GM12878 (cell line): ENCODE measurements around the gene RIMBP2. TPM values are rescaled to one million over a fixed set of nuclear protein-coding genes. Genes with fewer than 3 reads are reported as not detected.

Source experiments
- ATAC-seq: fragments of 200-7000 bp; cut with Tn5 transposase; 3 replicates; pipeline ENCODE4 v1.9.1; 2020; ENCODE audit warnings: mild to moderate bottlenecking, moderate library complexity
- BruUV-seq: library from RNA; stranded (reverse); fragments of 400-500 nt; replicated peaks from 2 replicates; lab custom pipeline; 2021; lab: Mats Ljungman, UMichigan
- CTCF ChIA-PET: fragments of 300-600 bp; sonication (Branson Sonifier 250); formaldehyde crosslinking; extraction: SDS; loops from one replicate; lab custom pipeline; 2021; ENCODE audit warnings: inconsistent platforms; lab: Yijun Ruan, JAX
- POLR2A ChIA-PET: fragments of 350-600 bp; formaldehyde crosslinking; extraction: SDS; loops from one replicate; lab custom pipeline; 2021; ENCODE audit warnings: inconsistent platforms; lab: Charles Lee
- RAD21 ChIA-PET: fragments of 300-600 bp; sonication (Branson Sonifier 250); formaldehyde crosslinking; loops from one replicate; lab custom pipeline; 2023; ENCODE audit warnings: antibody characterized with exemption; ENCODE audit not compliant: unreplicated experiment; lab: Charles Lee
- SMC1A ChIA-PET: fragments of 300-600 bp; sonication (Branson Sonifier 250); formaldehyde crosslinking; loops from one replicate; lab custom pipeline; 2023; ENCODE audit not compliant: unreplicated experiment, uncharacterized antibody; lab: Charles Lee
- DNase-seq: peaks from one replicate; pipeline ENCODE4 v3.0.0-alpha.2; 2011; ENCODE audit warnings: low read depth, low spot score
- FAIRE-seq: peaks from 3 replicates; lab custom pipeline; 2011; peaks lifted over from hg19 to GRCh38; lab: Jason Lieb, UNC
- H2AFZ ChIP-seq: 2 replicates; pipeline ENCODE4 v1.6.0; 2011; ENCODE audit warnings: low read depth, low read length, control low read depth; ENCODE audit not compliant: control insufficient read depth
- H3K27ac ChIP-seq: 2 replicates; pipeline ENCODE4 v1.5.1; 2011; ENCODE audit warnings: control low read depth; ENCODE audit not compliant: control insufficient read depth, insufficient read depth
- H3K27me3 ChIP-seq, 2 experiments: replicated peaks in 1 of 2; 2 replicates each; pipeline versions ENCODE4 v1.6.0 to v1.6.1; 2011; ENCODE audit warnings: low read length in 1 of 2; ENCODE audit not compliant: control insufficient read depth in 2 of 2, insufficient read depth in 2 of 2
- H3K36me3 ChIP-seq, 2 experiments: 2 replicates each; pipeline ENCODE4 v1.5.1; 2011; ENCODE audit warnings: low read length in 1 of 2; ENCODE audit not compliant: control insufficient read depth in 2 of 2, insufficient read depth in 2 of 2
- H3K4me1 ChIP-seq: 2 replicates; pipeline ENCODE4 v1.6.1; 2011; ENCODE audit warnings: mild to moderate bottlenecking, low read length, moderate library complexity, mixed read lengths; ENCODE audit not compliant: control insufficient read depth, insufficient read depth
- H3K4me2 ChIP-seq: 2 replicates; pipeline ENCODE4 v1.6.0; 2011; ENCODE audit warnings: control low read depth; ENCODE audit not compliant: control insufficient read depth, insufficient read depth
- H3K4me3 ChIP-seq: fragments of 200-600 bp; sonication (generic); 2 replicates; pipeline ENCODE4 v1.5.1; 2016
- H3K79me2 ChIP-seq: 2 replicates; pipeline ENCODE4 v1.6.0; 2011; ENCODE audit warnings: low read length; ENCODE audit not compliant: control insufficient read depth, insufficient read depth
- H3K9ac ChIP-seq: 2 replicates; pipeline ENCODE4 v1.8.0; 2011; ENCODE audit warnings: low read length, control low read depth, mixed read lengths; ENCODE audit not compliant: control insufficient read depth, insufficient read depth
- H3K9me3 ChIP-seq: replicated peaks from 3 replicates; pipeline ENCODE4 v1.5.1; 2011; ENCODE audit warnings: mild to moderate bottlenecking, low read length; ENCODE audit not compliant: control insufficient read depth, insufficient read depth
- H4K20me1 ChIP-seq: 2 replicates; pipeline ENCODE4 v1.6.0; 2011; ENCODE audit not compliant: control insufficient read depth, insufficient read depth
- EP300 ChIP-seq, 2 experiments: fragments of 150-350 bp in 1 of 2; IDR thresholded peaks; 2 replicates each; pipeline ENCODE4 v1.6.1; 2011 to 2012; ENCODE audit warnings: low read depth in 2 of 2, low read length in 2 of 2, borderline replicate concordance in 1 of 2, improper control_type of control experiment in 1 of 2, inconsistent platforms in 1 of 2; ENCODE audit not compliant: control insufficient read depth in 1 of 2
- FOXK2 ChIP-seq: fragments of 450-650 bp; IDR thresholded peaks from 2 replicates; pipeline ENCODE4 v1.6.1; 2017; ENCODE audit warnings: mild to moderate bottlenecking, moderate library complexity
- HDGF ChIP-seq: fragments of 450-650 bp; IDR thresholded peaks from 2 replicates; pipeline ENCODE4 v1.6.1; 2016; ENCODE audit warnings: antibody characterized with exemption
- NFXL1 ChIP-seq: fragments of 450-650 bp; IDR thresholded peaks from 2 replicates; pipeline ENCODE4 v1.6.1; 2017; ENCODE audit warnings: antibody characterized with exemption, mild to moderate bottlenecking, borderline replicate concordance
- NFYA ChIP-seq: IDR thresholded peaks from 2 replicates; pipeline ENCODE4 v1.6.1; 2011; ENCODE audit warnings: low read depth, mild to moderate bottlenecking, low read length, improper control_type of control experiment, borderline replicate concordance
- NR2C1 ChIP-seq: fragments of 450-650 bp; IDR thresholded peaks from 2 replicates; pipeline ENCODE4 v1.6.1; 2017; ENCODE audit warnings: antibody characterized with exemption, mild to moderate bottlenecking, moderate library complexity
- NR2F1 ChIP-seq: fragments of 450-650 bp; conservative IDR thresholded peaks from 2 replicates; pipeline ENCODE4 v1.6.1; 2017; ENCODE audit warnings: mild to moderate bottlenecking
- RELA ChIP-seq: fragments of 450-650 bp; IDR thresholded peaks from 2 replicates; pipeline ENCODE4 v1.8.0; 2014; ENCODE audit warnings: borderline replicate concordance; ENCODE audit not compliant: partially characterized antibody
- TBL1XR1 ChIP-seq: IDR thresholded peaks from 2 replicates; pipeline ENCODE4 v1.6.1; 2012; ENCODE audit warnings: low read depth, low read length, improper control_type of control experiment
- TCF7 ChIP-seq: IDR thresholded peaks from 2 replicates; pipeline ENCODE4 v1.6.1; 2014; ENCODE audit warnings: antibody characterized with exemption, borderline replicate concordance
- ZBED1 ChIP-seq: IDR thresholded peaks from 2 replicates; pipeline ENCODE4 v1.6.1; 2016; ENCODE audit warnings: borderline replicate concordance
- ZNF622 ChIP-seq: fragments of 450-650 bp; IDR thresholded peaks from 2 replicates; pipeline ENCODE4 v1.6.1; 2017; ENCODE audit warnings: mild to moderate bottlenecking, inconsistent platforms
- WGBS: methylation state at CpG from one replicate; pipeline ENCODE4 v1.1.6; 2016; ENCODE audit warnings: low lambda C conversion rate; ENCODE audit not compliant: insufficient replicate concordance, insufficient coverage; ENCODE audit errors: missing lambda C conversion rate; 5-methylcytosine and 5-hydroxymethylcytosine counted together
- in situ Hi-C: fragments of 300-500 bp; cut with MboI; formaldehyde crosslinking; loops from 9 replicates; pipeline ENCODE4 v1.14.3; 2018; ENCODE audit warnings: mixed read lengths
- intact Hi-C: fragments of 100-400 bp; cut with micrococcal nuclease; formaldehyde crosslinking; loops from one replicate; pipeline ENCODE4 v1.14.2; 2022; ENCODE audit not compliant: unreplicated experiment
- polyA plus RNA-seq, 11 experiments: library from polyadenylated mRNA; depleted of rRNA in 4 of 11; unstranded in 6 of 11; stranded (reverse) in 5 of 11; fragments of >200 nt; fragmentation: Nextera tagmentation in 4 of 11; fragmentation: Illumina TruSeq in 1 of 11; extraction: Ambion mirVana in 4 of 11; extraction: Trizol in 1 of 11; gene quantifications; 1 replicate in 1 of 11; 2 replicates in 10 of 11; pipeline versions ENCODE4 v1.2.1 to v1.2.3, GENCODE V29; 2011 to 2016; ENCODE audit warnings: inconsistent platforms in 2 of 11, missing spikeins in 2 of 11, low read depth in 1 of 11
- total RNA-seq, 4 experiments: library from RNA; depleted of rRNA in 3 of 4; stranded (reverse); fragments of >200 nt in 3 of 4; fragmentation: Illumina TruSeq in 1 of 4; extraction: Trizol in 1 of 4; gene quantifications; 2 replicates each; pipeline versions ENCODE4 v1.2.1 to v1.2.3, GENCODE V29; 2013 to 2021
- TF ChIP-seq, protein P1 (sequence below): fragments of 450-650 bp; IDR thresholded peaks from 2 replicates; pipeline ENCODE4 v1.6.1; 2017; ENCODE audit warnings: borderline replicate concordance

The RIMBP2 gene
- total and polyA plus RNA-seq, 10 of the 15 experiments (the other 5 are each of a cell fraction or from before 2014, with no cell fraction given) = 0.04 to 2.9 (median 0.07) TPM; not detected in 1

DNA sequence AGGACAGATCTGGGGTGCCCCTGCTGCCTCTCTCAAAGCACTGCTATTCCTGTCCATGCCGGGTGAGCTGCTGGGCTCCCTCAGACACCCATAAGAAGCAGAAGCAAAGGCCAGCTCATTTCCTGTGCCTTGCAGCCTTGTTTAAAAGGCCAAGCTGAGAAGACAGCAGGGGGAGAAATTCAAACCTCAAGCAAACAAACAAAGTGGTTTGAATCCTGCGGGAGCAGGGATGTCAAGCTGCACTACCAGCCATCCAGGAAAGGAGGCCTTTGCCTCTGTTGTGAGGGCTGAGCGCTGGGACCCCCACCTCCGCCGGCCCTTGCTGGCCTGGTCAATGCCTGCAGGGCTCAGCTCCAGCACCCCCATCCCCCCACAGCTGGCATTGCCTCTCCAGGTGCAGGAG, 201.9 kb downstream of the RIMBP2 start (continued):
- TF ChIP-seq NR2F1 (no peak), RELA (no peak)

DNA sequence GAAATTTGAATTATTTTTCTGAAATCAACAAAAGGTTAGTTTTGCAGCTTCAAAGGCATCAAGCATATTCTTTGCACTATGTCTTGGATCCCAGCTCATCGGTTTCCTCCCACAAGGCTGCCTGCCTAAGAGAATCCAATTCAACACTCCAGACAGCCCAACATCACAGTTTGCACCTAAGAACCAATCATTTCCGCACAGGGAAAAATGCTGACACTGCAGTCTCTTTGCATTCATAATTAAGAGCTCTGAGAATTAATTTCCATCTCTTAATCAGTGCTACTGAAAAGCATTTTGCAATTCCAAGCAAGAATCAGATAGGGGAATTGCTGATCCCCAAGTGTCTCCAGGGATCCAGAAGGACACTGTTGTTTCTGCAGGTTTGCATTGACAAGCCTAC, 202.5 kb downstream of the RIMBP2 start:
- DNase-seq = no peak
- ChIA-PET SMC1A (no interaction called here), RAD21 (no interaction called here), POLR2A (no interaction called here), CTCF (no interaction called here)
- no TSS peak for BruUV-seq
- Histone ChIP-seq H2AFZ (no peak overlapping the region), H4K20me1 (no peaks in the 10 kb centered on the region), H3K9me3 (no peaks in the 10 kb centered on the region; the same call in 2 of the 3 replicates), H3K36me3 (no peaks in the 10 kb centered on the region), H3K27ac (no peak overlapping the region), H3K9ac (no peak overlapping the region), H3K4me1 (no peaks in the 10 kb centered on the region), H3K27me3 (no peaks in the 10 kb centered on the region), H3K4me2 (no peak overlapping the region), H3K4me3 (no peak overlapping the region), H3K79me2 (no peaks in the 10 kb centered on the region)
- intact Hi-C loops (no loop called here), in situ Hi-C loops (no loop called here)
- no peak for ATAC-seq
- no peak for FAIRE-seq
- 0% methylated on average over 2 of the region's 2 CpGs for WGBS
- TF ChIP-seq EP300 (IDR thresholded peaks at IDR 0.05; ENCODE audit: borderline replicate concordance in 1 of 2, control insufficient read depth in 1 of 2, low read depth in 2 of 2, low read length in 2 of 2) (no peak), FOXK2 (no peak), NFXL1 (no peak), TBL1XR1 (no peak), NR2C1 (no peak), ZNF622 (no peak), TCF7 (no peak), ZBED1 (no peak), HDGF (no peak), NFYA (no peak)
- TF ChIP-seq, protein P1, sequence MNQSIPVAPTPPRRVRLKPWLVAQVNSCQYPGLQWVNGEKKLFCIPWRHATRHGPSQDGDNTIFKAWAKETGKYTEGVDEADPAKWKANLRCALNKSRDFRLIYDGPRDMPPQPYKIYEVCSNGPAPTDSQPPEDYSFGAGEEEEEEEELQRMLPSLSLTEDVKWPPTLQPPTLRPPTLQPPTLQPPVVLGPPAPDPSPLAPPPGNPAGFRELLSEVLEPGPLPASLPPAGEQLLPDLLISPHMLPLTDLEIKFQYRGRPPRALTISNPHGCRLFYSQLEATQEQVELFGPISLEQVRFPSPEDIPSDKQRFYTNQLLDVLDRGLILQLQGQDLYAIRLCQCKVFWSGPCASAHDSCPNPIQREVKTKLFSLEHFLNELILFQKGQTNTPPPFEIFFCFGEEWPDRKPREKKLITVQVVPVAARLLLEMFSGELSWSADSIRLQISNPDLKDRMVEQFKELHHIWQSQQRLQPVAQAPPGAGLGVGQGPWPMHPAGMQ = no peak
